Testis (tissue), 3 donors: ENCODE data around the gene RIIAD1. TPM values are rescaled to one million over a fixed set of nuclear protein-coding genes. Genes with fewer than 3 reads are reported as not detected.

Source experiments
- DNase-seq: peaks from one replicate; pipeline ENCODE4 v3.0.0-alpha.2; 2019
- H3K27ac ChIP-seq, 2 donors: fragments of 200-600 bp; sonication (generic); one replicate each; pipeline ENCODE4 v1.5.1; 2019
- H3K27me3 ChIP-seq: fragments of 200-600 bp; sonication (generic); one replicate; pipeline ENCODE4 v1.5.1; 2019
- H3K36me3 ChIP-seq: fragments of 200-600 bp; sonication (generic); one replicate; pipeline ENCODE4 v1.5.1; 2017; ENCODE audit warnings: low read depth; ENCODE audit errors: missing control alignments
- H3K4me1 ChIP-seq: fragments of 200-600 bp; sonication (generic); one replicate; pipeline ENCODE4 v1.5.1; 2019
- H3K4me3 ChIP-seq, 2 donors: fragments of 200-600 bp; sonication (generic); one replicate each; pipeline ENCODE4 v1.5.1; 2017 to 2019
- H3K9me3 ChIP-seq: fragments of 200-600 bp; sonication (generic); one replicate; pipeline ENCODE4 v1.5.1; 2017
- CTCF ChIP-seq, 3 experiments: fragments of 450-650 bp in 2 of 3; fragments of 200-600 bp in 1 of 3; sonication (generic) in 1 of 3; IDR thresholded peaks; one replicate each; pipeline ENCODE4 v1.5.1; 2016 to 2019; ENCODE audit warnings: antibody characterized with exemption in 3 of 3, mild to moderate bottlenecking in 2 of 3, moderate library complexity in 1 of 3
- POLR2A ChIP-seq: fragments of 450-650 bp; IDR thresholded peaks from one replicate; pipeline ENCODE4 v1.6.1; 2017; ENCODE audit warnings: antibody characterized with exemption, mild to moderate bottlenecking, moderate library complexity
- WGBS, 2 donors: methylation state at CpG; one replicate each; pipeline ENCODE4 v1.1.5; 2018; 5-methylcytosine and 5-hydroxymethylcytosine counted together
- intact Hi-C: fragments of 100-400 bp; cut with DNase I; formaldehyde crosslinking; loops from one replicate; pipeline ENCODE4 v1.15.1; 2023; ENCODE audit warnings: low total_unique reads
- polyA plus RNA-seq: library from polyadenylated mRNA; stranded (reverse); fragments of 350-450 nt; fragmentation: Illumina TruSeq; extraction: RNeasy Lipid Tissue Mini Kit (QIAGEN cat#74804); gene quantifications from one replicate; pipeline ENCODE4 v1.2.3, GENCODE V29; 2014; ENCODE audit warnings: low read depth, low replicate concordance; ENCODE audit not compliant: insufficient read depth
- total RNA-seq, 2 donors: library from RNA; depleted of rRNA; stranded (reverse); fragments of >200 nt; gene quantifications; one replicate each; pipeline ENCODE4 v1.2.3, GENCODE V29; 2016

Gene RIIAD1
- total and polyA plus RNA-seq, 3 donors from 2014 or later = 6.4 to 30.2 (median 20.5) TPM

DNA sequence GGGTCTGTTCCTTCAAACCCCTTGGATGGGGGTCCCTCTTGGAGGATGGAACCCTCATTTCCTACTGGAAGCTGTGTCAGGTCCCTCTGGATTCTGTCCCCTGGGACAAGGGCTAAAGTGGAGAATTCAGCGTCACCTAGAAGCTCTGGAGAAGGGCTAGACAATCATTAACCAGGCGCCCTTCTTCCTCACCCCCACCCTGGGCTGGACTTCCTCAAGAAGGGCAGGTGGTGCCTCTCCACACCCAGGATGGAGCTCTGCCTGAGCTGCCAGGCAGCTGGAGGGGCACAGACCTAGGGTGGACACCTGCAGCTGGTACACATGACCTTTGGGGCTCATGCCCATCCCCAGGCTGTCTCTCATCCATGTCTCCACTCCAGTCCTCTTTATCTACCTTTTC, 8.3 kb upstream of the RIIAD1 start:
- TF ChIP-seq CTCF (IDR thresholded peaks at IDR 0.05) (no peak), POLR2A (no peak)
- DNase-seq = no peak
- Histone ChIP-seq H3K4me1 (peaks cover 11% of the 10 kb centered on the region), H3K4me3 (no peak overlapping the region), H3K9me3 (no peaks in the 10 kb centered on the region), H3K36me3 (no peaks in the 10 kb centered on the region), H3K27me3 (no peaks in the 10 kb centered on the region), H3K27ac (no peak overlapping the region)
- WGBS, 2 donors = 83 to 90% methylated on average over 2 of the region's 2 CpGs
- intact Hi-C loops = no loop called here

DNA sequence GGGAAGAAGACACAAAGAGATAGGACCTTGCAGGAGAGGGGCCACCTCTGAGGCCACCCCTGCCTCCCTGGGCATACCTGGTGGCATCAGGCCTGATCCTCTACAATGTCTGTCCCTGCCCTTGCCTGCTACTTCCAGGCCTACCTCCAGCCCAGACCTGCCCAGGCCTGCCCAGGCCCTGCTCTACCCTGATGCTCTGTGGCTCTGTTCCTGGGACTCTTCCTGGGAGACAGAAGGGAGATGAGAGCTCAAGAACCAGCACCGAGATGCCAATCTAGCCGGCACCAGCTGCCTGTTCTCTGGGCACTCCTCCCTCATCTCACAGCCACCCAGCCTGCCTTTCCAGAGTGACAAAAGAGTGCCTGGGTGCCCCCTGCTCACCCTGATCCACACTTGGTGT, 7.4 kb upstream of the RIIAD1 start:
- intact Hi-C loops = no loop called here
- no peaks in the 10 kb centered on the region for H3K9me3 ChIP-seq
- H3K36me3 ChIP-seq = no peaks in the 10 kb centered on the region
- DNase-seq = no peak
- H3K4me3 ChIP-seq = no peak overlapping the region
- H3K27me3 ChIP-seq = no peaks in the 10 kb centered on the region
- WGBS, 2 donors = 100% methylated on average over 2 of the region's 2 CpGs
- no peak for TF ChIP-seq CTCF (IDR thresholded peaks at IDR 0.05)
- no peak for TF ChIP-seq POLR2A
- peaks cover 11% of the 10 kb centered on the region for H3K4me1 ChIP-seq
- no peak overlapping the region for H3K27ac ChIP-seq

DNA sequence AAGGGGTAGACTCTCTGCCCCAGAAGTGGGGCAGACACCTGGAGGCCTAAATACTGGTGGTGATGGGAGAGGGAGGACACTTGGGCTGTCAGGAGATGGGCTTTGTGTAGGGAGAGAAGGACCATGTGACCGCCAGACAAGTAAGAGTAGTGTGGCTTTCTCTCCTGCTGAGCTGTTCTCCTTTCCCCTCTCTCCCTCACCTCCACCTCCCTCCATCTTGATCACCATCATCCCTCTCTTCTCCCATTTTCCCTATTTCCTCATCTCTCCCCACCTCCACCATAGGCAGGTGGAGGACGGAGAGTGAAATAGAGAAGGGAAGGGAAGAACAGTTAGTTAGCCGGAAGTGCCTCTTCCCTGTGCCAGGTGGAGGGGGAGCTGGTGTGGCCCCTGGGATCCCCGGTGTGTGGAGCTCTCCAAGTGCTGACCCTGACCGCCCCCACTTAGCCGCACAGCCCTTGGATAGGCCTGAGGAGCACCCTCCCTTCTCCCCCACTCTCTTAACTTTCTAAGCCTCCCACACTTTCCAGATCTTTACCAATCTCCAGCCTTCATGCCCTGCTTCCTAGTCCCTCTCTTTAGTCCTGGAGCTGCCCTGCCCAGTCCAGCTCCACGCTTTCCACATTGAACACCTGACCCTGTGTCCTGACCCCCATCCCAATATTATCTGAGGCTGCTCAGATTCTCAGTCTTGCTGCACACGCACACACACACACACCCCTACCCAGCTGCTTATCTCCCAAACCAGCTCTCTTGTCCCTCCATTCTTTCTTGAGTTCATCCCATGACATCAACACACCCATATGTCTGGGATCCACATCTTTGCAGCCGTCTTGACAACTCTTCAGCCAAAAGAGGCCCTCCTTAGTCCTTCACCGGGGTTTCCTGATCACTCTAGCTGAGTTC, 6.2 kb upstream of the RIIAD1 start:
- no peaks in the 10 kb centered on the region for H3K9me3 ChIP-seq
- no peak for DNase-seq
- H3K27ac ChIP-seq = no peak overlapping the region
- 70 to 83% methylated on average over 9 to 10 of the region's 10 CpGs for WGBS, 2 donors
- peaks cover 12% of the 10 kb centered on the region for H3K4me1 ChIP-seq
- TF ChIP-seq CTCF (IDR thresholded peaks at IDR 0.05) (no peak), POLR2A (no peak)
- no peaks in the 10 kb centered on the region for H3K27me3 ChIP-seq
- H3K4me3 ChIP-seq = no peak overlapping the region
- no peaks in the 10 kb centered on the region for H3K36me3 ChIP-seq
- intact Hi-C loops = no loop called here

- WGBS, 2 donors = 51 to 52% methylated on average over 12 to 17 of the region's 17 CpGs
- Histone ChIP-seq H3K4me1 (peaks cover 20% of the 10 kb centered on the region), H3K27me3 (no peaks in the 10 kb centered on the region), H3K9me3 (no peaks in the 10 kb centered on the region), H3K27ac (no peak overlapping the region), H3K36me3 (no peaks in the 10 kb centered on the region), H3K4me3 (no peak overlapping the region)
- DNase-seq = no peak
- TF ChIP-seq POLR2A = no peak
- TF ChIP-seq CTCF (IDR thresholded peaks at IDR 0.05) = no peak
- intact Hi-C loops = no loop called here
Observed at GRCh38 chr1:151715726-151716404, 5.5 kb upstream of the RIIAD1 start.
